Suprapubic skin (tissue), 4 donors: Measurements from ENCODE around the gene TMEM270. TPM values are rescaled to one million over a fixed set of nuclear protein-coding genes. Genes with fewer than 3 reads are reported as not detected.

Source experiments
- DNase-seq, 2 donors: peaks; one replicate each; pipeline ENCODE4 v3.0.0-alpha.2; 2019; ENCODE audit warnings: low spot score in 2 of 2
- H3K27ac ChIP-seq: fragments of 200-600 bp; sonication (generic); one replicate; pipeline ENCODE4 v1.5.1; 2019
- H3K27me3 ChIP-seq: fragments of 200-600 bp; sonication (generic); one replicate; pipeline ENCODE4 v1.5.1; 2019
- H3K36me3 ChIP-seq: fragments of 200-600 bp; sonication (generic); one replicate; pipeline ENCODE4 v1.5.1; 2019
- H3K4me1 ChIP-seq: fragments of 200-600 bp; sonication (generic); one replicate; pipeline ENCODE4 v1.5.1; 2019
- H3K4me3 ChIP-seq: fragments of 200-600 bp; sonication (generic); one replicate; pipeline ENCODE4 v1.5.1; 2019; ENCODE audit warnings: mild to moderate bottlenecking
- H3K9me3 ChIP-seq: fragments of 200-600 bp; sonication (generic); one replicate; pipeline ENCODE4 v1.5.1; 2019
- EP300 ChIP-seq: sonication (generic); formaldehyde crosslinking; IDR thresholded peaks from one replicate; pipeline ENCODE4 v1.6.1; 2017; ENCODE audit warnings: antibody characterized with exemption
- POLR2A ChIP-seq, 2 donors: fragments of 450-650 bp; IDR thresholded peaks; one replicate each; pipeline ENCODE4 v1.6.1; 2017; ENCODE audit warnings: antibody characterized with exemption in 2 of 2, mild to moderate bottlenecking in 2 of 2, moderate library complexity in 2 of 2
- POLR2AphosphoS5 ChIP-seq, 3 donors: sonication (generic); formaldehyde crosslinking; IDR thresholded peaks; one replicate each; pipeline ENCODE4 v1.6.1; 2017; ENCODE audit warnings: antibody characterized with exemption in 3 of 3
- WGBS: methylation state at CpG from one replicate; pipeline ENCODE4 v1.1.5; 2018; 5-methylcytosine and 5-hydroxymethylcytosine counted together
- total RNA-seq, 4 donors: library from RNA; depleted of rRNA; stranded (reverse); fragments of >200 nt; gene quantifications; one replicate each; pipeline ENCODE4 v1.1.0, GENCODE V29; 2016
- TF ChIP-seq, protein P1 (sequence below), 2 donors: fragments of 200-600 bp in 1 of 2; fragments of 450-650 bp in 1 of 2; sonication (generic) in 1 of 2; IDR thresholded peaks; one replicate each; pipeline ENCODE4 v1.5.1; 2016 to 2019; ENCODE audit warnings: antibody characterized with exemption in 2 of 2, mild to moderate bottlenecking in 1 of 2, moderate library complexity in 1 of 2

TMEM270 gene
- total RNA-seq, 4 donors from 2014 or later, result not detected

DNA sequence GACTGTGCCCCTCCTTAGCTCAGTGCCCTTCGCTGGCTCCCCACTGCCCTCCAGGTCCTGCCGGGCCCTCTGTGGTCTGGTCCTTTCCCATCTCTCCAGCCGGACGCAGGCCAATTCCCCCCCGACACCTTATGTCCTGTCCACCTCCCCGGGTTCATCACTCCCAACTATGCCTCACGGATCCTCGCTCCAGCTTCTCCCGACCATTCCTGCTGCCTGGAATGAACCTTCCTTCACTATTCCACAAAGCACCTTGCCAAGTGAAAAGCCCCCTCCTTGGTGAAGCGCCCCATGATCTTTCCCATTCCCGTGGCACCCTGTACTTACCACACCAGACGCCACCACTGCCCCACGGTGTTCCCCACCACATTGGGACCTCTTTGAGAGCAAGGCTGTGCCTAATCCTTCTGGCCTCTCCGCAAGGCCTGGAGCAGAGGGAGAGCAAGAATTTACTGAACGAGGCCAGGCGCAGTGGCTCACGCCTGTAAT is 47.2 kb downstream of the TMEM270 start:
- DNase-seq, result peak; percentile 46 to 73
- Histone ChIP-seq H3K4me1 (peaks cover 13% of the 10 kb centered on the region), H3K36me3 (no peaks in the 10 kb centered on the region), H3K27me3 (no peaks in the 10 kb centered on the region), H3K27ac (no peak overlapping the region), H3K4me3 (no peak overlapping the region), H3K9me3 (no peaks in the 10 kb centered on the region)
- TF ChIP-seq, protein P1, sequence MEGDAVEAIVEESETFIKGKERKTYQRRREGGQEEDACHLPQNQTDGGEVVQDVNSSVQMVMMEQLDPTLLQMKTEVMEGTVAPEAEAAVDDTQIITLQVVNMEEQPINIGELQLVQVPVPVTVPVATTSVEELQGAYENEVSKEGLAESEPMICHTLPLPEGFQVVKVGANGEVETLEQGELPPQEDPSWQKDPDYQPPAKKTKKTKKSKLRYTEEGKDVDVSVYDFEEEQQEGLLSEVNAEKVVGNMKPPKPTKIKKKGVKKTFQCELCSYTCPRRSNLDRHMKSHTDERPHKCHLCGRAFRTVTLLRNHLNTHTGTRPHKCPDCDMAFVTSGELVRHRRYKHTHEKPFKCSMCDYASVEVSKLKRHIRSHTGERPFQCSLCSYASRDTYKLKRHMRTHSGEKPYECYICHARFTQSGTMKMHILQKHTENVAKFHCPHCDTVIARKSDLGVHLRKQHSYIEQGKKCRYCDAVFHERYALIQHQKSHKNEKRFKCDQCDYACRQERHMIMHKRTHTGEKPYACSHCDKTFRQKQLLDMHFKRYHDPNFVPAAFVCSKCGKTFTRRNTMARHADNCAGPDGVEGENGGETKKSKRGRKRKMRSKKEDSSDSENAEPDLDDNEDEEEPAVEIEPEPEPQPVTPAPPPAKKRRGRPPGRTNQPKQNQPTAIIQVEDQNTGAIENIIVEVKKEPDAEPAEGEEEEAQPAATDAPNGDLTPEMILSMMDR (IDR thresholded peaks at IDR 0.05), result no peak
- TF ChIP-seq POLR2AphosphoS5 (IDR thresholded peaks at IDR 0.05), result no peak
- TF ChIP-seq EP300, result no peak
- TF ChIP-seq POLR2A (IDR thresholded peaks at IDR 0.05), result no peak
- whole genome bisulfite sequencing, result 93% methylated on average over 17 of the region's 17 CpGs

DNA sequence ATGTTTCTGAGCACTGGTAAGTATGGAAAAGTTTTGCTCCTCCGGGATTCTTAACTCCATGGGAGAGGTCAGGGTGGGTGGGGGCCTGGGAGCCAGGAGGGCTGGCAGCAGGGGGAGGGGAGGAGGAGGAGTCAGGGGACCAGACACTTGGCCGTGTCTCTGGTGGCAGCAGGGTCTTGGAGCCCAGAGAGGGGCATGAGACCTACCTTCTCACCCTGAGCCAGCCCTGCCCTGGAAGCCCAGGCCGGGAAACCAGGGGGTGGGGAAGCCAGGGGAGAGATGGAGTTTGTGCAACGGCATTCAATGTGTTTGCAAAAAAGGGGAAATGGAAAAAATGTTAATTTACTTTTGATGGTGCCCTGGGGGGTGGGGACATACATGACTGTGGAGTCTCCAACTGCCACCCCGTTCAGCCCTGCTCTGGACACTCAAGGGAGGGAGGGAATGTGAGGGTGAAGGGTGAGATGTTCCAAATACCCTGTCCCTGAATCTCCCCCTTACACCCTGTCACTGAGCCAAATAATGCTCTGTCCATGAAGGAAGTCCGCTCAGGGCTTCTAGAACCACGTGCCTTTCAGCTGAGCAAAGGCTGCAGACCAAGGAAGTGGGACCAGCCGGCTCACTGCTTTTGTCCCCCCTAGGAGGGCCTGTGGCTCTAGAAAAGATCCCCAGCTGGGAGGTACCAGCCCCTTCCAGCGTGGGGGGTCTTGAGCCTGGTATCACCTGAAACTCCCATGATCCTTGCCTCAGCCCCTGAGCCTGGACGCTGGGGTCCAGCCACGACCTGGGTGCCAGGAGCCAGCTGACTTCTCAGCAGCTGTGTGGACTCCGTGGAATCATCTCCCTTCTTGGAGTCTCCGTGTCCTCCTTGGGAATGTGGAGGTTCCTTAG is 48.3 kb downstream of the TMEM270 start:
- H3K27me3 ChIP-seq, result no peaks in the 10 kb centered on the region
- no peaks in the 10 kb centered on the region for H3K36me3 ChIP-seq
- no peak overlapping the region for H3K4me3 ChIP-seq
- H3K4me1 ChIP-seq, result peaks cover 13% of the 10 kb centered on the region
- TF ChIP-seq POLR2A (IDR thresholded peaks at IDR 0.05), result no peak
- TF ChIP-seq POLR2AphosphoS5 (IDR thresholded peaks at IDR 0.05), result no peak
- TF ChIP-seq, protein P1 (IDR thresholded peaks at IDR 0.05), result no peak
- no peak for TF ChIP-seq EP300
- H3K27ac ChIP-seq, result no peak overlapping the region
- no peaks in the 10 kb centered on the region for H3K9me3 ChIP-seq
- peak; percentile 59 to 69 for DNase-seq
- 61% methylated on average over 13 of the region's 13 CpGs for WGBS

DNA sequence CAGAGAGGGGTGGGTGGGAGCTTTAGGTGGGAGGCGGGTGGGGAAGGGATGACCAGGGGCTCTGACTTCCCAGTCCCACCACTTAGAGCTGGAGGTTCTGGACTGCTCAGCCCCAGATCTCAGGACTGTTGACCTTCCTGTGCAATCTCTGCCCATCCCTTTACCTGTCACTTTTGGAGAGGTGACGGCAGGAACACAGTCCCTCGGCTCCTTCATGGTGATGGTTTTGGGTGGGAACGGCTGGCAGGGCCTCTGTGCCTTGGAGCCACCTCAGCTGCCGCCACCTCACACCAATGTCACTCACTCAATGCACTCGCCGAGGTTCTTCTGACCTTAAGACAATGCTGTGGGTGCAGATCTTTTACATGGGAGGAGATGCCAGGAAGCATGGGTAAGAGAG is 49.0 kb downstream of the TMEM270 start:
- Histone ChIP-seq H3K4me3 (no peak overlapping the region), H3K9me3 (no peaks in the 10 kb centered on the region), H3K27ac (no peak overlapping the region), H3K27me3 (no peaks in the 10 kb centered on the region), H3K36me3 (no peaks in the 10 kb centered on the region), H3K4me1 (peaks cover 9% of the 10 kb centered on the region)
- WGBS, result 87% methylated on average over 7 of the region's 7 CpGs
- TF ChIP-seq POLR2AphosphoS5 (IDR thresholded peaks at IDR 0.05), result no peak
- TF ChIP-seq, protein P1 (IDR thresholded peaks at IDR 0.05), result no peak
- no peak for TF ChIP-seq EP300
- TF ChIP-seq POLR2A (IDR thresholded peaks at IDR 0.05), result no peak
- DNase-seq, result peak; percentile 9 to 53

DNA sequence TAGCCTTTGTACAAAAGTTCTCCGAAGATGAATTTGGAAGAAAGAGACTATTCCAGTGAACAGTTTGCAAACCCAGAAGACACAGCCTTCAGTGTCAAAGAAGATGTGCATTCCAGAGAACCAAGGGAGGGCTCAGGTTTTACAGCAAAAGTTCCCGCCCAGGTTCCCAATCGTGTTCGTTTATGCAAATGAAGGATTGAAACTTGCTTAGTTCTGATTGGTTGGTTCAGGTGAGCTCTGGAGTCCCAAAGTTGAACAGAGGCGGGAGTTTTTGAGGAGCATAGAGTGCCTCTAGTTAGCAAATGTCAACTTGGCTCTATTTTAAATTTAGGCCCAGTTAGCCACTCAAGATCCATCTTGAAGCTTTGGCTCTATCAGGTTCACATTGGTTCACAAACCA is 51.3 kb downstream of the TMEM270 start:
- TF ChIP-seq EP300 (no peak), POLR2A (IDR thresholded peaks at IDR 0.05) (no peak), POLR2AphosphoS5 (IDR thresholded peaks at IDR 0.05) (no peak)
- TF ChIP-seq, protein P1 (IDR thresholded peaks at IDR 0.05), result no peak
- H3K27ac ChIP-seq, result no peak overlapping the region
- peaks cover 6% of the 10 kb centered on the region for H3K4me1 ChIP-seq
- 88% methylated on average over 5 of the region's 5 CpGs for WGBS
- no peak overlapping the region for H3K4me3 ChIP-seq
- H3K27me3 ChIP-seq, result no peaks in the 10 kb centered on the region
- no peaks in the 10 kb centered on the region for H3K36me3 ChIP-seq
- H3K9me3 ChIP-seq, result no peaks in the 10 kb centered on the region
- peak; percentile 7 to 35 for DNase-seq

Other genes starting within 250 kb of the TMEM270 start
- 1 to 10 TPM; 1.9 to 9.3 (median 2.7) TPM for gene MLXIPL, start 236.6 kb upstream of the TMEM270 start, total RNA-seq
- gene VPS37D, start 193.3 kb upstream of the TMEM270 start, total RNA-seq, result 1 to 10 TPM; 1.9 to 3.5 (median 2.1) TPM
- 1 to 10 TPM; 4.4 to 4.9 (median 4.8) TPM for gene DNAJC30, start 177.7 kb upstream of the TMEM270 start, total RNA-seq
- gene BUD23, start 177.6 kb upstream of the TMEM270 start, total RNA-seq, result 10 to 100 TPM; 48.1 to 65.8 (median 53.8) TPM
- 1 to 10 TPM; 3.3 to 6.0 (median 4.3) TPM for gene STX1A, start 141.5 kb upstream of the TMEM270 start, total RNA-seq
- 10 to 100 TPM; 15.2 to 39.4 (median 23.7) TPM for gene ABHD11, start 122.4 kb upstream of the TMEM270 start, total RNA-seq
- 10 to 100 TPM in 2 of 4 donors, 1 to 10 TPM in 2; 4.6 to 19.4 (median 12.0) TPM for gene CLDN3, start 90.9 kb upstream of the TMEM270 start, total RNA-seq
- 100 to 1,000 TPM in 3 of 4 donors, 10 to 100 TPM in 1; 82.6 to 389 (median 254) TPM for gene CLDN4, start 30.2 kb upstream of the TMEM270 start, total RNA-seq
- 1 to 10 TPM in 3 of 4 donors, not detected in 1; 2.0 to 6.8 (median 2.9) TPM for gene METTL27, start 18.6 kb upstream of the TMEM270 start, total RNA-seq
- 10 to 100 TPM in 3 of 4 donors, 1 to 10 TPM in 1; 7.7 to 30.7 (median 25.1) TPM for gene ELN, start 167.0 kb downstream of the TMEM270 start, total RNA-seq
- 10 to 100 TPM; 12.8 to 21.5 (median 17.2) TPM for gene LIMK1, start 222.6 kb downstream of the TMEM270 start, total RNA-seq